ENCODE measurements around the gene CAGE1. TPM values are rescaled to one million over a fixed set of nuclear protein-coding genes. Genes with fewer than 3 reads are reported as not detected.

CAGE1 gene
- total and polyA plus RNA-seq, 2 donors (not counting 3 experiments of a cell fraction or from before 2014, with no cell fraction given) = not detected

GRCh38 chr6:7414811-7415210, 25.3 kb upstream of the CAGE1 start:
- dilution Hi-C loops (cut with MboI; ENCODE audit: extremely low pct_ligation_motif_present, low sequenced_read_pairs) = no loop called here
- DNase-seq (ENCODE audit: low read depth, low spot score) (no peak), FAIRE-seq (no peak)
- no peaks in the 10 kb centered on the region for H3K79me2 ChIP-seq (ENCODE audit: control insufficient read depth, insufficient read depth, low read length)
- no peaks in the 10 kb centered on the region for H3K4me1 ChIP-seq (ENCODE audit: control insufficient read depth, extremely low read depth, insufficient read depth, low read length)
- CTCF ChIA-PET = no interaction called here
- BruUV-seq (replicated peaks) = no TSS peak
- no peak overlapping the region for H3K4me2 ChIP-seq (ENCODE audit: insufficient read depth, low read length)
- H4K20me1 ChIP-seq (replicated peaks; ENCODE audit: control insufficient read depth, extremely low read depth, insufficient read depth, low read length) = no peaks in the 10 kb centered on the region
- no peak overlapping the region for H2AFZ ChIP-seq (ENCODE audit: low read depth, low read length)
- intact Hi-C loops (cut with micrococcal nuclease) = loop anchor here (5.0 kb wide), 1 partner anchor 177 kb away; the partner anchor contains the start of gene SNRNP48
- H3K9me1 ChIP-seq (replicated peaks; ENCODE audit: control insufficient read depth, extremely low read depth, insufficient read depth, low read length) = no peaks in the 10 kb centered on the region
- no peak overlapping the region for H3K4me3 ChIP-seq (replicated peaks in 1 of 3; ENCODE audit: insufficient read depth in 1 of 3, low read depth in 1 of 3, low read length in 3 of 3)
- TF ChIP-seq JUN (IDR thresholded peaks at IDR 0.05; ENCODE audit: borderline replicate concordance, insufficient read depth, insufficient read length, low read depth) (no peak), FOS (IDR thresholded peaks at IDR 0.05; ENCODE audit: borderline replicate concordance, insufficient read depth, low read length) (no peak), CTCF (IDR thresholded peaks at IDR 0.05; ENCODE audit: extremely low read depth in 1 of 2, insufficient read depth in 1 of 2, low read depth in 1 of 2, low read length in 2 of 2) (no peak), EZH2 (IDR thresholded peaks at IDR 0.05; ENCODE audit: borderline replicate concordance, low read depth, low read length, severe bottlenecking) (no peak), GATA2 (IDR thresholded peaks at IDR 0.05; ENCODE audit: insufficient read depth, insufficient read length, low read depth, low read length) (no peak), MYC (IDR thresholded peaks at IDR 0.05; ENCODE audit: low read depth, low read length) (no peak), POLR2A (IDR thresholded peaks at IDR 0.05; ENCODE audit: low read depth, low read length) (no peak), POLR2AphosphoS5 (IDR thresholded peaks at IDR 0.05; ENCODE audit: insufficient read depth, low read depth, low read length) (no peak), MAX (IDR thresholded peaks at IDR 0.05; ENCODE audit: insufficient read depth, insufficient read length) (no peak)
- H3K36me3 ChIP-seq (ENCODE audit: control insufficient read depth in 2 of 2, extremely low read depth in 1 of 2, insufficient read depth in 2 of 2, low read length in 2 of 2) = peaks cover 23 to 28% of the 10 kb centered on the region in 2 experiments
- no peaks in the 10 kb centered on the region for H3K9me3 ChIP-seq (replicated peaks; ENCODE audit: control insufficient read depth, insufficient read depth, low read length)
- no peak overlapping the region for H3K9ac ChIP-seq (replicated peaks; ENCODE audit: extremely low read depth, insufficient read depth, low read length)
- POLR2A ChIA-PET = no interaction called here
- no peak overlapping the region for H3K27ac ChIP-seq (ENCODE audit: insufficient read depth, low read depth, low read length)
- no peaks in the 10 kb centered on the region for H3K27me3 ChIP-seq (ENCODE audit: control insufficient read depth in 2 of 2, insufficient read depth in 2 of 2, low read length in 2 of 2)

All from endothelial cell of umbilical vein (primary cell).